HG02798 (cell line): Measurements from ENCODE around the gene ATL2.

ENCODE experiments used
- ATAC-seq: cut with Tn5 transposase; IDR thresholded peaks from one replicate; pipeline ENCODE4 v1.9.1; 2021; ENCODE audit warnings: mild to moderate bottlenecking; ENCODE audit not compliant: unreplicated experiment, poor library complexity

ATL2 gene

GRCh38 chr2:38256610-38257009, 120.5 kb downstream of the ATL2 start:
- no peak for ATAC-seq

GRCh38 chr2:38255211-38255610, 121.9 kb downstream of the ATL2 start:
- ATAC-seq, result no peak

GRCh38 chr2:38254796-38255195, 122.3 kb downstream of the ATL2 start:
- no peak for ATAC-seq

DNA sequence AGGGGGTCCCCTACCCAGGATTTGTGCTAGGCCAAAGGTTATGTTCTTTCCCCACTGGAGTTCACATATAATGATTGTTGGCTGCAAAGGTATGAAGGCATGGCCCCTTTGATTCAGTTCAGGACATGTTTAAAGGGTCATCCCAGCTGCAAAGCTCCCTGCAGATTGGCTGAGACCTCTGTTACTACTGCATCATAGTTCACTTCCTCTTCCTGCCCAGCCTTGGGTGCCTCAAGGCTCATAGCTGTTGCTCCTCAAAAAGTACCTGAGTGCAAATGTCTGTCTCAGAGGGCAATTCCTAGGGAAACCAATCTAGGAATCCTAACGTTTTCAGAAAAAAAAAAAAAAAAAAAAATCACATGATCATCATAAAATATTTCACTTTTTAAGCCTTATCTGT, 125.1 kb downstream of the ATL2 start:
- ATAC-seq, result no peak

- no peak for ATAC-seq
These were observed 128.4 kb downstream of the ATL2 start for GRCh38 chr2:38248707-38249106.

GRCh38 chr2:38248255-38248654, 128.8 kb downstream of the ATL2 start:
- no peak for ATAC-seq

GRCh38 chr2:38246105-38246504, 131.0 kb downstream of the ATL2 start:
- ATAC-seq, result no peak

- no peak for ATAC-seq
These were observed 131.9 kb downstream of the ATL2 start for GRCh38 chr2:38245114-38245641.

GRCh38 chr2:38244301-38244700, 132.8 kb downstream of the ATL2 start:
- no peak for ATAC-seq
